Glomerular visceral epithelial cell (primary cell): ENCODE data around the gene PACSIN2.
A peak's percentile ranks its signal among the peaks of the same experiment; 100 is the strongest.
"Not testable (repeated sequence)": the region's sequence is repeated elsewhere in the genome, so short reads cannot be mapped to it uniquely, and the experiment has no call there.

ENCODE experiments used
- DNase-seq: peaks from one replicate; pipeline ENCODE4 v3.0.0-alpha.2; 2016; ENCODE audit errors: extremely low spot score

PACSIN2 gene, protein sequence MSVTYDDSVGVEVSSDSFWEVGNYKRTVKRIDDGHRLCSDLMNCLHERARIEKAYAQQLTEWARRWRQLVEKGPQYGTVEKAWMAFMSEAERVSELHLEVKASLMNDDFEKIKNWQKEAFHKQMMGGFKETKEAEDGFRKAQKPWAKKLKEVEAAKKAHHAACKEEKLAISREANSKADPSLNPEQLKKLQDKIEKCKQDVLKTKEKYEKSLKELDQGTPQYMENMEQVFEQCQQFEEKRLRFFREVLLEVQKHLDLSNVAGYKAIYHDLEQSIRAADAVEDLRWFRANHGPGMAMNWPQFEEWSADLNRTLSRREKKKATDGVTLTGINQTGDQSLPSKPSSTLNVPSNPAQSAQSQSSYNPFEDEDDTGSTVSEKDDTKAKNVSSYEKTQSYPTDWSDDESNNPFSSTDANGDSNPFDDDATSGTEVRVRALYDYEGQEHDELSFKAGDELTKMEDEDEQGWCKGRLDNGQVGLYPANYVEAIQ

DNA sequence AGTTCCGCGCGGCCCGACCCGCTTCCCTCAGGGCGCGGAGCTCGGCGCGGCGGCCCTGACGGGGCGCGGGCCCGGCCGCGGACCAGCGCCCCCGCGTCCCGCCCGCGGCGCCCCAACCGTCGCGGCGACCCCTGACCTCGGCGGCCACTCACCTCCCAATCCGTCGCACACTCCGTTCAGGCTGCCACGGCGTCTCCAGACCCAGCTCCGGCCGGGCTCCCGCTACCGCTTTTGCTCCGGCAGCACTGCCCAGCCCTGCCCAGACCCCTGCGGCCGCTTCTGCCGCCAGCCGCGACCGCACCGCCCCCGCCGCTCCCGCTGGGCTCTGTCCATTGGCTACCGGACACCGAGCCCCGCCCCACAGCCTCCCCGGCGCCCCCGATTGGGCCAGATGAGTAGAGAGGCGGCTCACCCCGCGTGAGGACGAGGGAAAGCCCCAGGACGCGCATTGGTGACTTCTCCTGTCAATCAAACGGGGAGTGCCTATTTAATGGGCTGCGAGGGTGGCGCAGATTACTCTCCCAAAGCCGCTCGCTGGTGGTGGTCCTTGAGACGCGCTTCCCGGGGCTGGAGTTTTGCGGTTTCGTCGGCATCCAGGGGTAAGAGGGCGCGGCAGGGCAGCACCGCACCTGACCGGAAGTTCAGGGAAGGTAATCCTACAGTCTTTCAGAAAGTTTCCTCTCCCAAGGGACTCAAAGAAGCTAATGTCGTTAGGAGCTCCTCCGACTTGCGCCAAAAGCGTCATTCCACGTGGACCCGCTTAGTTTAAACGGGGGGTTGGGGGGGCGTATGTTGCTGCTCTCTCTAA lies at the start of gene PACSIN2:
TSS of gene PACSIN2 (minus strand) at position 281 of the 808 bp plus-strand sequence. CDS start 103,069 bp downstream, outside the sequence.
- DNase-seq: peak; percentile 98

GRCh38 chr22:43060183-43060582 lies 45.2 kb upstream of the PACSIN2 start:
- DNase-seq: peak; percentile 24

DNA sequence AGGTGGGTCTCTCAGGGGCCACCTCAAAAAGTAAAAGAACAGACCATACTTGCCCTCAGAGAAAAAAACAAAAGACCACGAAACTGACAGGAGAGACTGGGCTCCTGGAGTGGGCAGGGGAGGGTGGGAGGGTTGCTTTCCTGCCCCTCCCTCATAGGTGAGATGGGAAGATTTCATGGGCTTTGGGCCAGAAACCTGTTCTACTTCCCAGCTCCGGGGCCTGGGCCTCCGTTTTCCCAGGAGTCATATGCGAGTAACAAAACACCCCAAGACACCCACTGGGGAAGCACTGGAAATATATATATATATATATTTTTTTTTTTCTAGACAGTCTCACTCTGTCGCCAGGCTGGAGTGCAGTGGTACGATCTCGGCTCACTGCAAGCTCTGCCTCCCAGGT lies 42.7 kb upstream of the PACSIN2 start:
- no peak for DNase-seq

DNA sequence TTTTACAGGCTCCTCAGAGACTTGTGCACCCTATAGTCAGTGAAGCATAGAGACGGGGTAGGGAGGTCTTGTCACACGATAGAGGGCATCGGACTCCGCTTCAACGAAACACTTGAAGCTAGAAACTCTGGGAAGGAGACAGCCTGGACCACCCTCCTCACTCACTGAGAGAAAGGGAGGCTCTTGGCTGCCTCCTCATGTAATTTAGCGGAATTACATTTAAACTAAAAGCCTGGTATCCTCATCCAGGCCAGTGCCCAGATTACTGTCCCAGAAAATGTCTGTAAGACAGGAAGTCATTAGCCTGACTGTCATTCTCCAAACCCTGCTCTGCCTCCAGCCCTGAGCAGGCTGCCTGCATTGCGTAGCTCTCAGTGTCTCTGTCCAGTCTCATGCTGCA lies 38.2 kb upstream of the PACSIN2 start:
- DNase-seq: no peak

GRCh38 chr22:43050995-43051394 lies 36.0 kb upstream of the PACSIN2 start:
- no peak for DNase-seq

- DNase-seq: no peak
Measured at GRCh38 chr22:43047605-43048004, 32.7 kb upstream of the PACSIN2 start.

DNA sequence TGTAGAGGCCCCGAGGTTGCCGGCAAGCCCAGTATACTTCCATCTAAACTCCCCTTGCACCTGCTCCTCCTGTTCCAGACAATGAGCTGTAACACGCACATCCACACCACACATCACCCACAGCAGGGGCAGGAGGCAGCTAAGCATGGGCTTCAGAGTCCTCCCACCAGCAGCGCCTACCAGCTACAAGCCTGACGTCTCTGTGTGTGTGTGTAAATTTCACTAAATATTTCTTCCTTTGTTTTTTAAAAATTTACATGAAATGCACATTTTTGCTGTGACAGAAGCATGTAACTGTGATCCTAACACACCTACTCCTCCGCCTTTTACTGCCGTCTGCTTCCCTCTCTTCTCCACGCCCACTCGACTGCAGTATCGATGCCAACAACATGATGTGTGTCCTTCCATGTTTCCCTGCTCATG lies 29.4 kb upstream of the PACSIN2 start:
- no peak for DNase-seq

DNA sequence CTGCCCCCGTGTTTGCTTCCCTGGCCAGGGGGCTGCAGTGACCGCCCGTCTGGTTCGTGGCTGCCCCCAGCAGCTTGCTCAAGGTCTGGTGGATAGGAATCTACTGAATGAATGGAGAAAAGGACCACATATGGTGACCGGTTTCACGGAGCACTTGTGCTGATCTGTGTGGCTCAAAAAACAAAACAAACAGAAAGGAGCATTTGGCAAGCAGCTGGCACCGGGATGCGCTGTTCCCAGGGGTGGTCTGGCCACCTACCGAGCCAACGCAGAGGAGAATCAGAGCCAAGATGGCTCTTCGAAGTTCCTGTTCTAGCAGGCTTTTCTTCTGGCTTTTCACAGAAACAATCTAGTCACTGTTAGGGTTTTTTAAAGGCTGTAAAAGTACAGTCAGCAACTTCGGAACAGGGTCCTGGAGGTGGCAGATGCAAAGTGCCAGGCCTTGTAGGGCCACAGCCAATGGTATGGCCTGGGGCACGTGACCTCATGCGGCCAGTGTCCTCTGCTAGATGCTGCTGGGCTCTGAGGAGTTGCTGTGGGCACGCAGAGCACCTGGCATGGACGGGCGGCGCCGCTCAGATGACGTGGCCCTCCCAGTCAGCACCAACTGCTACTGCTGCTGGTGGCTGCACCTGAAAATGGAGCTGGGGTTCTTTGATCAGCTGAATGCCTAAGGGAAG lies 27.3 kb upstream of the PACSIN2 start:
- no peak for DNase-seq

- no peak for DNase-seq
Measured at GRCh38 chr22:43039800-43040199, 24.9 kb upstream of the PACSIN2 start.

DNA sequence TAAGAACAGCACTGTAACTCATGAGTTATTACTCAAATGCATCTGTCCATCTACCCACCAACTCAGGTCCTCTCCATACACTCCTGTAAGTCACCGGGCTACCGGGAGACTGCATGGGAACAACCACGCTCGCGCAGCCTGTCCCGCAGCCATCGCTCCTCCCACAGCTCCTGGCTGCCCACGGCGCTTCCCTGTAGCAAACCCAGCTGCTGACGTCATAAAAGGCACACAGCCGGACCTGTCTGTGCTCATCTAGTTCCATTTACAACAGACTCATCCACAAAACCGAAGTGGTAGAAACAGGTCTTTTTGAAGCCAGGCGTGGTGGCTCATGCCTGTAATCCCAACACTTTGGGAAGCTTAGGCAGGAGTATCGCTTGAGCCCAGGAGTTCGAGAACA lies 23.4 kb upstream of the PACSIN2 start:
- no peak for DNase-seq

GRCh38 chr22:43036282-43036829 lies 21.4 kb upstream of the PACSIN2 start:
- peak; percentile 32 for DNase-seq

- DNase-seq: no peak
Measured at GRCh38 chr22:43035250-43035649, 20.3 kb upstream of the PACSIN2 start.

DNA sequence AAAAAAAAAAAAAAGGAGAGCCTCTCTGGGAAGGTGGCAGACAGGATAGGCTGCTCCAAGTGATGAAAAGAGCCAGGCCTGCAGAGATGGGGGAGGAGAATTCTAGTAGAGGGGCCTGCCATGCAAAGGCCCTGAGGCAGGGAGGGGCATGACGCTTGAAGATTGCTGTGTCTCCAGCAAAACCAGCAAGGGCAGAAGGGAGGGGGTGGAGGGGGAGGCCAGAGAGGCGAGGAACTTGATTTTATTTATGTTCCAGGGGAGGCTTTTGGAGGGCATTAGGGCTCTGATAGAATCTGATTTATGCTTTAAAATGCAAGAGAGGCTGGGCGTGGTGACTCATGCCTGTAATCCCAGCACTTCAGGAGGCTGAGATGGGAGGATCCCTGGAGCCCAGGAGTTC lies 16.7 kb upstream of the PACSIN2 start:
- DNase-seq: no peak

DNA sequence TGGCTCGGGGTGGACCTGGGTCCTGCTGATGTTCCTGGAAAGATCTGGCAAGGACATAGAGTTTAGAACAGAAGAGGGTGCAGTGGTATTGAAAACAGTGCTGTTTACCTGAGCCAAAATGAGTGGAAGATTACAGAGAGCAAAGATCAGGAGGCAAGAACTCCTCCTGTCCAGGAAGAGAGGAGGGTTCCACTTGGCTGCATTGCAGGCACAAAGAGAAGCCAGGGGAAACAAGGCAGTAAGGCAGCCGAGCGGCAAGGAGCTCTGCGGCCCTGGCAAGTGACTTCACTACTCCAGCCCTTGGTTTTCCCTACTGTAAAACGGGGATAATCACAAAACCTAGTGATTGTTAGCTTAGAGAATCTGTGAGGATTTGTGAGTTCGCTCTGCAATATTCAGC lies 3.7 kb upstream of the PACSIN2 start:
- DNase-seq: peak; percentile 45

- DNase-seq: peak; percentile 78
Measured at GRCh38 chr22:43017525-43018460, 2.8 kb upstream of the PACSIN2 start.

- DNase-seq: not testable (repeated sequence)
Measured at GRCh38 chr22:43016150-43016549, 1.2 kb upstream of the PACSIN2 start.

- no peak for DNase-seq
Measured at GRCh38 chr22:43015677-43016042, 711 bp upstream of the PACSIN2 start.

DNA sequence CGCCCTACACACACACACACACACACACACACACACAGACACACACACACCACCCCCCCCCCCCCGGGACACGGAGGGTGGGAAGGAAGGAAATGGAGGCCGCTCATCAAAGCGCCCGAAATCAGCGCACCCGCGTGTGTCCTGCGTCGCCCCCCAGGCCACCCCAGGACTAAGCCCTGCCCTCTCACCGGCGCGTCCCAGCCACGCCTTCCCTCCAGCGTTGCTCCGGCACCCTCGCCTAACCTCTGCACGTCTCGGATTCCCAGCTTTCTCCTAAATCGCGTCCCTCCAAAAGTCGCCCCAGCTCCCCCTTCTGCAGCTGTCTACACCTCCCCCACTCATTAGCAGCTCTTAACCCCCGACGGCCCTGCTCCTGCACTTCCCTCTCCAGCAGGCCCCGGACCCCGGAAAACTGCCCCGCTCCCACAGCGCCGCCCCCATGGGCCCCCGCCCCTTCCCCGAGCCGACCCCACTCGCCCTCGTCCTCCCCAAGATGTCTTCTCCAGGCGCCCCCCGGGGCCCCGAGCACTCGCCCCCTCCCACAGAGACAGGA lies 557 bp downstream of the PACSIN2 start:
- no peak for DNase-seq

GRCh38 chr22:43013355-43014315 lies 1.3 kb downstream of the PACSIN2 start:
- peak; percentile 59 for DNase-seq
